HG03378 (cell line): Measurements from ENCODE around the gene SMC4.

Experiments
- ATAC-seq: cut with Tn5 transposase; IDR thresholded peaks from one replicate; pipeline ENCODE4 v1.9.1; 2021; ENCODE audit warnings: mild to moderate bottlenecking, moderate library complexity; ENCODE audit not compliant: unreplicated experiment

SMC4 gene

DNA sequence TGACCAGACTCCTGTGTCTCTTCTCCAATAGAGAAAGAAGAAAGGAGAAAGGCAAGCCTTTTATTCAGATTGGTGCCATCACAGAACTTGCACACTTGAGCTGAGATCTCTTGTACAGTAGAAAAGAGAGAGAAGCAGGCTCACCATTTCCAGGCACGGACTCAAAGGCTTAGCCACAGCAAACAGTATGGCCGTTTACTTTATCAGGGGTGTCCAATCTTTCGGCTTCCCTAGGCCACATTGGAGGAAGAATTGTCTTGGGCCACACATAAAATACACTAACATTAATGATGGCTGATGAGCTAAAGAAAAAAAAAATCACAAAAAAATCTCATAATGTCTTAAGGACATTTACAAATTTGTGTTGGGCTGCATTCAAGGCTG, 5.4 kb upstream of the SMC4 start:
- no peak for ATAC-seq

DNA sequence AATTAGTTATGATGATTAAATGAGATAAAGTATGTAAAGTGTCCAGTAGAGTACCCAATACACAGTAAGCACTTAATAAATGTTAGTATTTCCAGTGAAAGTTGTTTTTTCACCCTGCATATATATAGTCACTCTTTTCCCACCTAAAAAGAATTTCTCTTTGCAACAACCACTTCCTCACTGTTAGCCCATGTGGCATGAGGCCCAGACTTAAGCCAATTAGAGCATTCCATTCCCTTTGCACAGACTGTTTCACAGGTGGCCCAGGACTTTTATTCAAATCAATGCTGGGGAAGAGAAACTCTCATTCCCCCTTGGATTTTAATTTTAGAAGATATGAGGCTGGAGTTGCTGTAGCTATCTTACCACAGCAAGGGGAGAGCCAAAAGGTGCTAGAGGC, 4.2 kb upstream of the SMC4 start:
- no peak for ATAC-seq

DNA sequence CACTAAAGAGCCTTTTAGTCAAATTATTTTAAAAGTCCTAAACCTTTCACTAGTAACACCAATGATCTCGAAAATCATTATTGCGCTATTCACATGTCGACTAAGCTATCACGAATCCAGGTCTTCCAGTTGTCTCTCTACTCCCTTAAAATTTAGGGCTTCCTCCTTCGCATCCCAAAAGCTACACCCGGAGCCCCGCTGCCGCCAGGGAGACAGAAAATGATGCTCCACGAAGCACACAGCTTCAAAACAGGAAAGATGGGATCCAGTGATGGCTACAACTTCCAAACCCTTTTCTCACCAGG, 678 bp upstream of the SMC4 start:
- peak; percentile 17 for ATAC-seq

- ATAC-seq: no peak
These were observed 716 bp downstream of the SMC4 start for GRCh38 chr3:160400030-160400701.

- no peak for ATAC-seq
These were observed 1.3 kb downstream of the SMC4 start for GRCh38 chr3:160400702-160401150.

GRCh38 chr3:160401291-160402095, 2.0 kb downstream of the SMC4 start:
- no peak for ATAC-seq

- ATAC-seq: no peak
These were observed 3.0 kb downstream of the SMC4 start for GRCh38 chr3:160402221-160403027.

GRCh38 chr3:160403028-160403545, 3.6 kb downstream of the SMC4 start:
- ATAC-seq: no peak

- ATAC-seq: no peak
These were observed 4.5 kb downstream of the SMC4 start for GRCh38 chr3:160403796-160404470.

GRCh38 chr3:160409812-160410610, 10.6 kb downstream of the SMC4 start:
- no peak for ATAC-seq

GRCh38 chr3:160412477-160412876, 13.0 kb downstream of the SMC4 start:
- ATAC-seq: no peak

GRCh38 chr3:160413613-160414248, 14.3 kb downstream of the SMC4 start:
- peak; percentile 88 for ATAC-seq

GRCh38 chr3:160417311-160417710, 17.9 kb downstream of the SMC4 start:
- ATAC-seq: no peak

DNA sequence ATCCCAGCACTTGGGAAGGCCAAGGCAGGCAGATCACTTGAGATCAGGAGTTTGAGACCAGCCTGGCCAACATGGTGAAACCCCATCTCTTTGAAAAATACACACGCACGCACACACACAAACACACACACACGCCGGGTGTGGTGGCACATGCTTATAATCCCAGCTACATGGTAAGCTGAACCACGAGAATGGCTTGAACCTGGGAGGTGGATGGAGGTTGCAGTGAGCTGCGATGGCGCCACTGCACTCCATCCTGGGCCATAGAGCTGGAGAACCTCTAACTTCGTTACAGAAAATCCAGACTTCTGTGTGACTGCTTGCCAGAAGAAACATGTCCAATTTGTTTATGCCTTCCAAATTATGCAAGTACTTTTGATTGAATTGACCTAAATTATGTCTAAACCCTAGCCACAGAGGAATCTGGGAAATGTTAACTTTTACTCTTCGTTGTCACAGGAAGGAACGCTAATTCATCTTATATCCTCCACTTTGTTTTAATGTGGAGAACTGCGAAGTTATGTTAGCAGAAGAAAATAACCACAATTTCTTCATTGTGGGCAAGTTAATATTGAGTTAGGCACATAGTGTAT, 28.5 kb downstream of the SMC4 start:
- no peak for ATAC-seq

GRCh38 chr3:160434071-160434470, 34.6 kb downstream of the SMC4 start:
- no peak for ATAC-seq

DNA sequence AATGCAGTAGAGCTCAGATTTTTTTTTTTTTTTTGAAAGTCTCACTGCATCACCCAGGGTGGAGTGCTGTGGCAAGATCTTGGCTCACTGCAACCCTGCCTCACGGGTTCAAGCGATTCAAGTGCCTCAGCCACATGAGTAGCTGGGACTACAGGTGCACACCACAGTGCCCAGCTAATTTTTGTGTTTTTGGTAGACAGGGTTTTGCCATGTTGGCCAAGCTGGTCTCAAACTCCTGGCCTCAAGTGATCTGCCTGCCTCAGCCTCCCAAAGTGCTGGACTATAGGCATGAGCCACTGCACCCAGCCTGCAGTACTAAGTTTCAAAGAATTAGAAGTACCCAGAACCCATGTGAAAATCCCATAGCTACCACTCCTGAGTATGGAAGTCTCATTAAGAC, 35.6 kb downstream of the SMC4 start:
- ATAC-seq: no peak

DNA sequence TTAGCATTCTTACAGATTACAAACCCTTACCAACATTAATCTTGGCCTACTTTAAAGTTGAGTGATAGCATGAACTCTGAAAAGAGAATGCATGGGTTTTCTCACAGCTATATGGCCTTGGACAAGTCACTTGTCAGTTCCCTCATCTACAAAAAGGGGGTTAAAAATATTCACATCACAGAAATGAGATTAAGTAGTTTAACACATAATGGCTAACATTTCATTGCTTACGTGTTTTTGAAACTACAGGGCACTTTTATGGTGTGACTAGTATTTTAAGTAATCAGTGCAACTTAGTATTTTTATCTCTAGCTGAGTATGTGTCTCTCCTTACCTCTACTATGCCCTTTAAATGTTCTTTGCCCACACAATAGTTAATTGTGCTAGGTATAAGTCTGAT, 36.3 kb downstream of the SMC4 start:
- ATAC-seq: no peak

DNA sequence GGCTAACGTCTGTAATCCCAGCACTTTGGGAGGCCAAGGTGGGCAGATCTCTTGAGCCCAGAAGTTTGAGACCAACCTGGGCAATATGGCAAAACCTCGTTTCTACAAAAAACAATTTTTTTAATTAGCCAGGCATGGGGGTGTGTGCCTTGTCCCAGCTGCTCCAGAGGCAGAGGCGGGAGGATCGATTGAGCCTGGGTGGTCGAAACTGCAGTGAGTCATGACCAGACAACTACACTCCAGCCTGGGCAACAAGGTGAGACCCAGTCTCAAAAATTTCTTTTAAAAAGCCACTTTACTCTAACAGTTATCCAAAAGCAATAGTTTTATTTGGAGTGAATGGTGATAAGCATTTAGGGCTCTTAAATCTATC, 37.6 kb downstream of the SMC4 start:
- ATAC-seq: no peak

DNA sequence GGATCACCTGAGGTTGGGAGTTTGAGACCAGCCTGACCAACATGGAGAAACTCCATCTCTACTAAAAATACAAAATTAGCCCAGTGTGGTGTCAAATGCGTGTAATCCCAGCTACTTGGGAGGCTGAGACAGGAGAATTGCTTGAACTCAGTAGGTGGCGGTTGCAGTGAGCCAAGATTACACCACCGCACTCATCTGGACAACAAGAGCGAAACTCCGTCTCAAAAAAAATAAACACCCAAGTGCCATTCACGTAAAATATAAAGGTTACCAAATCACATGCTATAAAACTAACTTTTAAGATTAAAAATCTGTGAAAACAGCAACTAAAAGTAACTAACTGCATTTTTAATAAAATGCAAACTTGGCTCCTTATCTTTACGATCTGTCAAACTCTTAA, 41.2 kb downstream of the SMC4 start:
- no peak for ATAC-seq
